Left forelimb (tissue), 1 donor: ENCODE results near the gene DMAC1.

Source experiments
- DNase-seq: peaks from one replicate; pipeline ENCODE4 v3.0.0-alpha.2; 2018; ENCODE audit warnings: low spot score

DMAC1 gene

DNA sequence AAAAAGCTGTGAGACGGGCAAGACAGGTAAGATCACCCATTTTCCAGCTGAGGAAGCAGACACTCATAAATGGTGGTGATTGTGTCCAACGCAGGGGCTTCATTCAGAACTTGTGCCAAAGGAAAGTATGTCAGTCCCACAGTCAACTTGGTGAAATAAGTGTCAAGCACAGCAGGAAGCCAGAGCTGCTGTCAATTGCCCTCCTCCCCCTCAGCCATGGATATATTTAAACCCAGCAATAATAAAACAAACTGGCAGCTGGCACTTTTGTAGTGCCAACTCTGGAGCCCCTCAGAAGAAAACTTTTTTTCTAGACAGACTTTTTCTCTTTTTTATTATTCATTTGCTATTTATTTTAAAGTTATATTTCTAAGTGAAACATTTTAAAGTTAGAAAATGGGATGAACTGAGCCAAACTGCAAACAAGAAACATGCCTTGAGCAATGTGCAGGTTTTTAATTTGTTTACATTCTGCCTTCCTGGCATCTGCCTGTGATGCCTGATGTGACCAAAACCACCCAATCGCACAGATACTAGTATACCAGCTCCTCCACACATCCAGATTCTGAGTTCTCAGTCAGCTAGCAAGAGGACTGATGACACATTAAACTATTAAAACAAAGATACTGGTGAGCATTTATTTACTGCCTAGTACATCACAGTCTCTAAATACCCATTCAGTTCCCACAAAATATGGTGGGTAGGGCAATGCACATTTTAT lies 17.0 kb downstream of the DMAC1 start:
- DNase-seq = no peak

- no peak for DNase-seq
Measured at GRCh38 chr9:7780261-7780988, 19.2 kb downstream of the DMAC1 start.

- no peak for DNase-seq
Measured at GRCh38 chr9:7778851-7779600, 20.6 kb downstream of the DMAC1 start.

GRCh38 chr9:7777771-7778170 lies 21.8 kb downstream of the DMAC1 start:
- no peak for DNase-seq

DNA sequence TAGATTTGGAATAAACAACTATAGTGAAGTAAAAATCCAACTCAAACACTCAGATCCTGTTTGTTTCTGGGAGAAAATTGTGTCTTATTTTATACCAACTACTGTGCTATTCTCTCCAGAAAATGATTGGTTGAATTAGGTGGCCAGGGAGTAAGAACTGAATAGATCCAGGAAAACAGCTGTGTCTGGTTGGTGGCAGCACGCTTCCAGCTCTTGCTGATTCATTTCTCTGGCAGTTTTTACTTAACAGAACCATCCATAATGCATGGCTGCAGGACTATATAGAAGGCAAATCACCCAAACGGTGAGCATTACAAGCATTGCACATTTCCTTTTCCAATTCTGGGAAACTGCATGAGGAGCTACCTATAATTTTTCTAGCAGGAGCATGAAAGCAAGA lies 29.5 kb downstream of the DMAC1 start:
- no peak for DNase-seq

DNA sequence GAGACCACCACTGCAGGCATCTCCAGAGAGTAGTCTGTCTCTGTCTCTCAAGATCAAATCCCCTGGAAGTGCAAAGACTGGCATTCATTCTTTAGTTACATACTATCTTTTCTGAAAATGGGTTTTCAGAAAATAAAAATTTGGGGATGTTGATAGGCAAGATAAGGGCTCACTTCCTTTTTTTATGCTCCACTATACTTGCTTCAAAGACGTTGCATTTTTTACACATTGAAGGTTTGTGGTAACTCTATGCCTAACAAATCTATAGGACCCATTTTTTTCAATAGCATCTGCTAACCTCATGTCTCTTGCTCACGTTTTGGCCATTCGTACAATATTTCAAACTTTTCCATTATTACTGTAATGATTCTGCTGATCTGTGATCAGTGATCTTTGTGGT lies 37.0 kb downstream of the DMAC1 start:
- no peak for DNase-seq

DNA sequence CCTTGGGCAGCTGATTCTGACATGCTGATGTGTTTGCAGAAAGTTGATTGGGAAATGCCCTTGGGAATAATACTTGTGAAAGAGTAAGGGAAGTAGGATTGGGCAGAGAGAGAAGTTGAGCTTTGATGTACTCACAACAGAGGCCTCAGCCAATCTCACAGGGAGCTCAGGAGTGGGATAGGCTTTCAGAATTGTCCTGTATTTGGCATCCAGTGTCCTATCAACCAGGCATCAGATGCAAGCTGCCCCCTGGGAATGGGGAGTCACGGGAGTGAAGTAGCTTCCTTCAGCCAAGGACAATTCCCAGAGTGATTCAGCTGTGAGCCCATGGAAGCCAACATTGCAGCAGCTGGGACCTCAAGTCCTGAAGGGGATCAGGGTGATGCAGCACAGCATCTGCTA lies 39.6 kb downstream of the DMAC1 start:
- no peak for DNase-seq

- DNase-seq = no peak
Measured at GRCh38 chr9:7756088-7756487, 43.5 kb downstream of the DMAC1 start.

- no peak for DNase-seq
Measured at GRCh38 chr9:7752481-7752880, 47.1 kb downstream of the DMAC1 start.
